NCI-H1048 (cell line): ENCODE measurements around the gene ANXA8L1.
"Not testable (repeated sequence)": the region's sequence is repeated elsewhere in the genome, so short reads cannot be mapped to it uniquely, and the experiment has no call there.

ENCODE experiments used
- DNase-seq: peaks from one replicate; lab custom pipeline; 2025; lab: John Stamatoyannopoulos, UW

Gene ANXA8L1

DNA sequence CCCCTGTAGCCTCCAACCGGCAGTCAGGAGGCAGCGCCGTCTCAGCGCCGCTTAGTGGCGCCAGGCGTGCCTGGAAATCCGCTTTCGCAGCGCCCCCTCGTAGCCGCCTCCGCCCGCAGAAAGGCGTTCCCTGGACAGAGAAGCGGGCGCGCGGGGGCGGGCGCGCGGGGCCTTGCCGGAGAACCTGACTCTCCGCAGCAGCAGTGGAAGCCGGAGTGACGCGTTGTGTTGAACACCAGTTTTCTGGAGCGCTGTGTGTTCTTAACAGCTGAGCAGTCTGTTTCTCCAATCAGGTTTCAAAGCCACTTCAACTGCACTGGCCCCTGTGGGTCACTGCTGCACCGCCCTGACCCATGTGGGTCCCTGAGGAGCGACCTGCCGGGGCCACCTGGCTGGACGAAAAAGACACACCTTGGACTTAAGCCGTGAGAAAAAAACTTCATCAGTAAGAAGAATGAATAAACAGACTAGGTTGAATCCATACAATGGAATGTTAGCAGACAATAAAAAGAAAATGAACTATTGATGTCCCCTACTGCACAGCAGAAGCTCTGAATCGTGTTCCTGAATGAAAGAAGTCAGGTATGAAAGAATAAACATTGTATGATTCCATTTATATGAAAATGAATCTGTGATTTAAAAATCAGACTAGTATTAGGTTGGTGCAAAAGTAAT is 22.8 kb downstream of the ANXA8L1 start:
- not testable (repeated sequence) for DNase-seq

DNA sequence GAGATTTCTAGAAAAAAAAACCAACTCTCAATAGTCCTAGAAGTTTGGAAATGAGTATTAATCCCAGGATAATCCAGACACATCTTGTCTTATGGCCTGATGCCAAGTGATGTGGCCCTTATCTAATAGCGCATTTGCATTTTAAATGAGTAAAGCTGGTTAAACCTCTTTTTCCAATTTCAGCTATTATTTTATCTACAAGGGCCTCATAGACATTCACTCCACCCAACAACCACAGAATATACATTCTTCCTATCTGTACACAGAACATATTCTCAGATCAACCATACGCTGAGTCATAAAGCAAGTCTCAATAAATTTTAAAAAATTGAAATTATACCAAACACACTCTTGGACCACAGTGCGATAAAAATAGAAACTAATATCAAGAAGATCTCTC is 34.0 kb downstream of the ANXA8L1 start:
- DNase-seq, result not testable (repeated sequence)

DNA sequence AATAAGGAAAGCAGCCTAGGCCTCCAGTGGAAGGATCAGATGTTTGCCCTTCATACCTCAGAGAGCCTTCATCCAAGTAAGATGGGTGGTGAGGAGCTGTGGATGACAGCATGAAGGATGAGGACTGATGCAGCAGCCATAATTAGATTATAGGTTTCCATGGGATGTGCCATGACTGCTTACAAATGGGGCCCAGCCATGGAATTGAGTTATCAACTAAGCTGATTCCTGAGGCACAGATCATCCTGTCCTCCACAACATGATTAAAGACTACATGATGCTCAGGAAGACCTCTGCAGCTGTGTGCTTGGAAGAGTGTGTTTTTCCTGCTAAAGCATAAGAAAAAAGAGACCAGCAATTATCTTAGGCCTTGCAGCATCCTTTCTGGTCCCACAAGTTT is 35.5 kb downstream of the ANXA8L1 start:
- DNase-seq, result not testable (repeated sequence)

DNA sequence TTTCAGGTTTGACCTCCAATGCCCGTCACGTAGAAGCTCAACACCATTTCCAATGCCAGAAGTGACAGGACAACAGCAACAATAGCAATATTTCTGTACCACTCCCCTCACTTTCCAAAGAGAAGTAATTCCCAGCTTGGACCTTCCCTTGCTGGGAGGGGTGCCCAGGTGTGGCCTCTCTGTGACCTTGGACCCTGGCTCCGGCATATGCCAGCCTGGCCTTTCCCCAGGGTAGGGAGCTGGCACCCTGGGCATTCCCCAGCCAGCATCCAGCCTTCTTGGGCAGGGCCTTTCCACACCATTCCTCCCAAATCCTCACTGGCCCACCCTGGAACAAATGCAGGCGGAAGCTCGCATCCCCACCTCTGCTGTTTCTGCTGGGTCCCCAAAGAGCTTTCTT is 37.1 kb downstream of the ANXA8L1 start:
- DNase-seq, result not testable (repeated sequence)

DNA sequence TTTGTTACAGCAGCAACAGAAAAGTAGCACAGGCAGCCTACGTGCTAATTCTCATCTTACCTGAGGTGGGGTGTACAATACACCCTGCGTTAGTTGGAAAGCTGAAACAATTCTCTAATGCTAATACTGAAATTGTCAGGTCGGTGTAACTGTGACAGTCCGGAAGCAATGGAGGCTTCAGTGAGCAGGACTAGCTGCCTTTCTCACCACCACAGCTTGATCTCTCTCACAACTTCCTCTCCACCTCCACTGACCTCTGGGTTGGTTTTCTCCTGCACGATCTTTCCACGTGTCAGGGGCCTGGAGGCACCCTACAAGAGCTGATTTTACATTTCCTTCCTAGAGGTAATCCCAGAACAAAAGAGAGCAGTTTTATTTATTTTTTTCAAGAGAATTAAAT is 39.7 kb downstream of the ANXA8L1 start:
- DNase-seq, result not testable (repeated sequence)

DNA sequence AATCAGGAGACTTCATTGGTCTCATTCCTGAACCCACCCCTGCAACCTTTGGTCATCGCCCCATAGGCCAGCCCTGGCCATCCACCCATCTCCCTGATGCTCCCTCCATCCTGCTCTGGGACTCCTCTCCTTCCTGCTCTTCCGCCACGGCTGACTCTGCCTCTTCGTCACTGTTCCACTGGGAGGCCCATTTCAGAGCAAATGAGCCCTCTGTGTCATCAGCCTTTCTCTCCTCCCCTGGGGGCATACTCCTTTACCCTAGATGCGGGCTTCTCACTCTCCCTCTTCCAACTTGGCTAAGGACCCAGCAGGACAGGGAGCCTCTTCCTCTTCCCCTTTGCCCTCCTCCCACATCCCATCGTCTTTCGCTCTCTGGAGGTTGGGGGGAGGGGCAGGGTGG is 42.7 kb downstream of the ANXA8L1 start:
- not testable (repeated sequence) for DNase-seq

DNA sequence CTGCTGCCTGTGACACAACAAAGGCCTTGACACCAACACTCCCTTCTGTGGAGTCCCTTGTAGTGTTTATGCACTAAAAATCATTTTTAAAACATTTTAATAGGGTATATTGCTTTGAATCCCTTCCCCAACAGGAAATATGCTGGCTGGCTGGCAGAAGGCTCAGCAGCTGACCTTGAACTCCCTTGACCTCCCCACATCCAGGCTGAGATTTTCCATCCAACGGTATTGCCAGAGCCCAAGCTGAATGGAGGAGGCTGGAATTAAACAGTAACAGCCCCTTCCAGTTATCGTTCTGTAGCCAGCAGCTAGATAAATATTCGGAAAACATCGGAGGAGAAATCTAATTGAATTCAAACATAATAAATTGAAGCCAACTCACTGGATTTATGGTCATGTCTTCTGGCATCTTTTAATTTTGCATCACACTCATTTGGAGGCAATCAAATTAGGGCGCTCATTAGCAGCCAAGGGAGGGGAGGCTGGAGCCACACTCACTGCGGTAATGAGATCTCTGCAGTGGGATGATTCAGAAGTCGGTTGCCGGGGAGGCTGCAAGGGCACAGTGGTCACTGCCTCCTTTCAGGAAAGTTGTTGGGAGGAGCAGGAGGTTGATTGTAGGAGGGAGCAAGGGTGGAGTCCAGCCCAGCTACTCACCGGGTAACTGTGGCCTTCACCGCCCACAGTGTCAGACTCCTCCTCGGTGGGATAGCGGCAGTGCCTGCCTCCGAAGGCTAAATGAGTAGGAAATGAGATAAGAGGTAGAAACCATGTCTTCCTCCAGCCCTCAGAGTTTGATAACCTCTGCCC is 44.2 kb downstream of the ANXA8L1 start:
- DNase-seq, result not testable (repeated sequence)

DNA sequence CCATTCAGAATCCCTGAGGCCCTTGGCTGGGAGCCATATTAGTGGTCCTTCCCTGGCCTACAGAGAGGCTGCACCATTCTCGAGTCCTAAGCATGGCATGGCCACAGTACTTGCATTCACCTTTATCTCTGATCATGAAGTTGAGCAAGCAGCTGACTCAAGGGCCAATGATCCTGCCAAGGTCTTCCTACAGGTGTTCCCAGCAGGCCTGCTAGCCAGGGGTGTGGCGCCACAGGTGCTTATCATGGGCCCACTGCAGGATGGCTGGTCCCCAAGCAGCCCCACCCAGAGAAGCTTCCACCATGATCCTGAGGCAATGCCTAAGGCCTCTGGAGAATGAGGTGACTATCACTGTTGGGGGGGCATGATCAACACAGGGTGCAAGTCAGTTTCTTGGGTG is 48.0 kb downstream of the ANXA8L1 start:
- not testable (repeated sequence) for DNase-seq

DNA sequence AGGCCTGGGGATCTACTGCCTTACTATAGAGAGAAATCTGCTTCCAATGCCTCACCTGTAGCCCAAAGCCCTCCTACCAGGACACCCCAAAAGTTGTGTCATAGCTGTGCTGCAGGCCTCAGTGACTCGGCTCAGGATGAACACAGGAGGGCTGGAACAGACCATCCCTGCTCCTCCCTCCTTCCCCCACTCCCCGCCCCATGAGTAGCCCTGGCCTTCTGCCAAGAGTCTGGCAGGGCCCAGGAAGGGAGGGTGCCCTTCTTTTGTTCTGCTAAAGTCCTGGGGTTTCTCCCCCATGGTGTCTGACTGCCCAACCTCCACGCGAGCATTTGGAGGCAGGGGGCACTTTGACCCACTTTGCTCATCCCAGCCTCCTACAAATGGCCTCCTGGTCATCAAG is 65.4 kb downstream of the ANXA8L1 start:
- DNase-seq, result not testable (repeated sequence)
